Epithelial cell of proximal tubule (primary cell): Measurements from ENCODE around the gene GRAPL. TPM values are rescaled to one million over a fixed set of nuclear protein-coding genes. Genes with fewer than 3 reads are reported as not detected.
"Not testable (repeated sequence)": the region's sequence is repeated elsewhere in the genome, so short reads cannot be mapped to it uniquely, and the experiment has no call there.

Experiments used
- DNase-seq: peaks from one replicate; pipeline ENCODE4 v3.0.0-alpha.2; 2011; ENCODE audit warnings: low read depth
- H3K4me3 ChIP-seq: 2 replicates; pipeline ENCODE4 v1.5.1; 2011; ENCODE audit warnings: low read depth, mild to moderate bottlenecking, low read length
- total RNA-seq: library from RNA; depleted of rRNA; stranded (reverse); fragments of >200 nt; gene quantifications from 2 replicates; pipeline ENCODE4 v1.2.3, GENCODE V29; 2015
- TF ChIP-seq, protein P1 (sequence below): conservative IDR thresholded peaks from 2 replicates; pipeline ENCODE4 v1.5.1; 2012; ENCODE audit warnings: low read depth, mild to moderate bottlenecking, low read length

GRAPL gene
- not detected in 2 replicates for total RNA-seq

DNA sequence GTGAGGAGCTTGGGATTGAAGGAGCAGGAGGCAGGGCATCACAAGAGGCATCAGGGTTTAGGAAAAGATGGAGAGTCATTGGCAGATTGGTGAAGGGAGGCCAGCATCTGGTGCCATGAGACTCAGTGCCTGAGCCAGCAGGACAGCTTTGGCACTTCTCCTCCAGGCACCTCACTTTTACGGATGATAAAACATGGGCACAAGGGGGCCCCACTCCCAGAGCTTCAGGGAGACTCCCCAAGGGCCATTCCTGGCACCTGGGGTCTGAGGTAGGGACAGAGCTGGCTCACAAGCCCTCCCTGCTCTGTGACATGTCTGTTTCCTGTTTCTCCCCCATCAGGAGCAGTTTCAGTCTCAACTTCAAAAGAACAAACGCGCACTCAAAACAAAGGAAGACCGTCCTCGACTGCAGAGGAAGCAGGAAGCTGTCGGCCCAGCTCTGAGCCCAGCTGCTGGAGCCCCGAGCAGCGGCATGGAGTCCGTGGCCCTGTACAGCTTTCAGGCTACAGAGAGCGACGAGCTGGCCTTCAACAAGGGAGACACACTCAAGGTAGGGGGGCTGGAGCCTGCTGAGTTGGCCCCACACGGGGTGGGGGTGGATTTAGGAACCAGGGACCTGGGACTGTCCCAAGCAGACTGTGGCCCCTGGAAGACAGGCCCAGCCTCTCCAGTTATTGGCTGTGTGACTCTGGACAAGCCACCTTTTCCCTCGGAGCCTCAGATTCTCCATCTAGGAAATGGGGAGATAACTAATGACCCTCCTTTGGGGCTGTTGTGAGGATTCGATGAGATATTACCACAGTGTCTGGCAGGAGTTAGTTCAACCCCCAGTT lies at the start of gene GRAPL:
TSS of gene GRAPL (plus strand) at position 442 of the 833 bp plus-strand sequence. CDS start at position 473, 31 bp downstream.
- not testable (repeated sequence) for H3K4me3 ChIP-seq, DNase-seq

DNA sequence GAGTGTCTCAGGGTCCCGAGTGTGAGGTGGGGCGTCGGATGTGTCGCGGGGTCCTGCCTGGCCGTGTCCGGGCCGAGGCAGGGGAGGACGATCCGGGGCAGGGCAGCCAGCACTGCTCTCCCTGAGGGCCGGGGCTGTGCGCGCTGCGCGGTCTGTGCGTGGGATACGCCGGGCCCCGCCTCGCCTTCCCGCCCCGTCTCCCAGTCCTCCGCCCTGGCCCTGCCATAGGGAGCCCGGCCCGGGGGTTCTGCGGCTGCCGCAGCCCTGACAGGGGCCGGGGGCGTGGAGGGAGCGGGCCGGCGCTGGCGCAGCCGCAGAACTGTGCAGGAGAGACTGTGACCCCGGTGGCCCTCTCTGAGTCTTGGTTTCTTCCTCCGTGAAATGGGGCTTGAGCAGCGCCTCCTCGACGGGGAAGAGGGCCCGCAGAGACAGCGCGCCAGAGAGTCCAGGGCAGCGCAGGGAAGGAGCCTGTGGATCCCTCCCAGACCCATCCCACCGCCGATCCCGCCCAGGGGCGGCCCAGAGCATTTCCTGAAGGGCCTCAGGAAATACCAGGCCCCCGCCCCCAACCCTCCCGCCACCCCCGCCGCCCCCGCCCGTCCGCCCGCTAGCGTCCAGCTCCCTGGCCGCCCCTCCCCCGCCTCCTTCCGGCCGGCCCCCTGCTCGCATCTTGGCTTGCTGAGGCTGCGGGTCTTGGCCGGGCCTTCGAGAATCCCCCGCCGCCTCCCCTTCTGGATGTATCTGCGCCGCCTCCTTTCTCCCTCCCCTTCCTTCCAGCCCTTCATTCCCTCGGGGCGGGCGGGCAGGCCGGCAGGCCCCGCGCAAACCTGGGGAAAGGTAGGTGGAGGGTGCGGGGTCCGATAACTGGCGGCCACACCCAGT lies 38.3 kb upstream of the GRAPL start:
- DNase-seq, H3K4me3 ChIP-seq: not testable (repeated sequence)

- H3K4me3 ChIP-seq, DNase-seq: not testable (repeated sequence)
These were observed 37.2 kb upstream of the GRAPL start for GRCh38 chr17:19090058-19090772.

DNA sequence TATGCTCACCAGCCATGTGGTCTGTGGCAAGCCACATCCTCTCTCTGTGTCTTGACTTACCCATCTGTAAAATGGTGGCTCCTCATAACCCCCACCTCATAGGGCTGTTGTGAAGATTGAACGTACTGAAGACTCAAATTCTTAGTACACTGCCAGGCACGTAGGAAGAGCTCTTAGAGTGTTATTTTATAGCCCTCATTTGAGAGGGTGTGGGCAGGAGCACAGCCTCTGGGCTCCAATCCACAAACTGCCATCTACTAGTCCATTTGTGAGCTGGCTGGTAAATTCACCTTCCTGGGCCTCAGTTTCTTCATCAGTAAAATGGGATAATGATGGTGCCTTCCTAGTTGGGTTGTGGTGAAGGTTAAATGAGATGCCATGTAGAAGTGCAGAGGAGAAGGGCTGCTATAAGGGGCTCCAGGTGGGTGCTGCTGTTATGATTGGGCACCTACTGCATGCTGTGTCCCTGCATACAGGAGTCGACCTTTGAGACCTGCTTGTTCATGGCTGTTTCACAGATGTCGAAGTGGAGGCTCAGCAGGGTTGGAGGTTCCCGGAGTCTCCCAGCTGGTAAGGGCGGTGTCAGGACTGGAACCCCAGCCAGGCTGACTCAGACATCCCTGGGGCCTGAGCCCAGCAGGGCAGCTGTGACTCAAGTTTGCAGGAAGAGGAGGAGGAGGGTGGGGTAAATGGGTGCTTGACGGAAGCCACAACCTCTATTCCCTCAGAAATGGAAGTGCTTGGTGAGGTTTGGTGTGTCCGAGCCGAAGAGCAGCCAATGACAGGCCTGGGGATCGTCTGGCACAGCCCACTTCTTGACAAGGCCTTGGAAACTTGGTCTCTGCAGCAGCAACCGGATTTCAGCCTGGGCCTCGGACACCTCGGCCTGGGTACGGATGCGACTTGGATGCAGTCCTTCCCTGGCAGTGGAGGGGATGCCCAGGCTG lies 34.4 kb upstream of the GRAPL start:
- DNase-seq, H3K4me3 ChIP-seq: not testable (repeated sequence)

- H3K4me3 ChIP-seq, DNase-seq: not testable (repeated sequence)
These were observed 33.5 kb upstream of the GRAPL start for GRCh38 chr17:19093684-19094438.

- DNase-seq, H3K4me3 ChIP-seq: not testable (repeated sequence)
These were observed 18.9 kb upstream of the GRAPL start for GRCh38 chr17:19108517-19108916.

- not testable (repeated sequence) for DNase-seq
- peak overlapping the region; percentile 33 for H3K4me3 ChIP-seq
These were observed 16.9 kb upstream of the GRAPL start for GRCh38 chr17:19110189-19111097.

DNA sequence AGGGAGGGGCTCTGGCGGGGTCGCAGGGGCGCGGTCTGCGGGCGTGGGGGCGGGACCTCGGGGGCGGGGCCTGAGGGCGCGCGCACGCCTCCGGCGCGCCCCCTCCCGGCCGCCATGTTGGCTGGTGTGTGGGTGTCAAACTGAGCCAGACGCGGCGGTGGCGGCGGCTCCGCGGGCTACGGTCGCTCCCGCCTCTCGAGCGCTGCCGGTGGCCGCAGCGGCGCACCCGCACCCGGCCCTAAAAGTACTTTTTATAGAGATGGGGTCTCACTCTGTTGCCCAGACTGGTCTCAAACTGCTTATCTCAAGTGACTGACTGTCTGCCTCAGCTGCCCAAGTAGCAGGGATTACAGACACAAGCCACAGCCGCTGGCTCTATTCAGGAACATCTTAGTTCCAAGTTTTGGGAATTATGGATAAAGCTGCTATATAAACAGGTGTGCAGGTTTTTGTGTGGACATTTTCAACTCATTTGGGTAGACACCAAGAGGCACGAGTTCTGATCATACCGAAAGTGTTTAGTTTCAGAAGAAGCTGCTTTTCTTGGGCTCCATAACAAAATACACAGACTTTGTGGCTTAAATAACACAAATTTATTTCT lies 16.2 kb upstream of the GRAPL start:
- not testable (repeated sequence) for DNase-seq
- H3K4me3 ChIP-seq, result peak overlapping the region; percentile 33
- TF ChIP-seq, protein P1, sequence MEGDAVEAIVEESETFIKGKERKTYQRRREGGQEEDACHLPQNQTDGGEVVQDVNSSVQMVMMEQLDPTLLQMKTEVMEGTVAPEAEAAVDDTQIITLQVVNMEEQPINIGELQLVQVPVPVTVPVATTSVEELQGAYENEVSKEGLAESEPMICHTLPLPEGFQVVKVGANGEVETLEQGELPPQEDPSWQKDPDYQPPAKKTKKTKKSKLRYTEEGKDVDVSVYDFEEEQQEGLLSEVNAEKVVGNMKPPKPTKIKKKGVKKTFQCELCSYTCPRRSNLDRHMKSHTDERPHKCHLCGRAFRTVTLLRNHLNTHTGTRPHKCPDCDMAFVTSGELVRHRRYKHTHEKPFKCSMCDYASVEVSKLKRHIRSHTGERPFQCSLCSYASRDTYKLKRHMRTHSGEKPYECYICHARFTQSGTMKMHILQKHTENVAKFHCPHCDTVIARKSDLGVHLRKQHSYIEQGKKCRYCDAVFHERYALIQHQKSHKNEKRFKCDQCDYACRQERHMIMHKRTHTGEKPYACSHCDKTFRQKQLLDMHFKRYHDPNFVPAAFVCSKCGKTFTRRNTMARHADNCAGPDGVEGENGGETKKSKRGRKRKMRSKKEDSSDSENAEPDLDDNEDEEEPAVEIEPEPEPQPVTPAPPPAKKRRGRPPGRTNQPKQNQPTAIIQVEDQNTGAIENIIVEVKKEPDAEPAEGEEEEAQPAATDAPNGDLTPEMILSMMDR, result peak; percentile 17

DNA sequence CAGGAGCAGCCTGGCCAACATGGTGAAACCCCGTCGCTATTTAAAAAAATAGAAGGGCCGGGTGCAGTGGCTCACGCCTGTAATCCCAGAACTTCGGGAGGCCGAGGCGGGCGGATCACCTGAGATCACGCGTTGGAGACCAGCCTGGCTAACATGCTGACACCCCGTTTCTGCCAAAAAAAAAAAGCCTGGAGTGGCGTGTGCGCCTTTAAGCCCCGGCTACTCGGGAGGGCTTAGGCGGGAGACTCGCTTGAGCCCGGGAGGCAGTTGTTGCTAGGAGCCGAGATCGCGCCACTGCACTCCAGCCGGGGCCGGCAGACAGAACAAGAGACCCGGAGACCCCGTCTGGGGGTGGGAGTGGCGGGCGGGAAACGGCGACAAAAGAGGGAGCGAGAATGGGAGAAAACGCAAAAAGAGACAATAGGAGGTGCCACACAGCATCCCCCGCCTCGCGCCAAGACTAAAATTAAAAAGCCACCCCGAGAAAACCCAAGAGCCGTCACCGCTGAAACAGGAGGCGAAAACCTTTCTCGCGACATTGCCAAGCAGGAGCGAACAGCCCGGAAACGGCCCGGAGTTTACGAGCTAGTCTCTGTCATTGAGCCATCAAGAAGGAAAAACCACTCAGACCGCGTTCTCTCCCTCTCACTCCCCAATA lies 15.5 kb upstream of the GRAPL start:
- H3K4me3 ChIP-seq, DNase-seq: not testable (repeated sequence)

- DNase-seq, H3K4me3 ChIP-seq: not testable (repeated sequence)
These were observed 14.9 kb upstream of the GRAPL start for GRCh38 chr17:19112459-19112826.

DNA sequence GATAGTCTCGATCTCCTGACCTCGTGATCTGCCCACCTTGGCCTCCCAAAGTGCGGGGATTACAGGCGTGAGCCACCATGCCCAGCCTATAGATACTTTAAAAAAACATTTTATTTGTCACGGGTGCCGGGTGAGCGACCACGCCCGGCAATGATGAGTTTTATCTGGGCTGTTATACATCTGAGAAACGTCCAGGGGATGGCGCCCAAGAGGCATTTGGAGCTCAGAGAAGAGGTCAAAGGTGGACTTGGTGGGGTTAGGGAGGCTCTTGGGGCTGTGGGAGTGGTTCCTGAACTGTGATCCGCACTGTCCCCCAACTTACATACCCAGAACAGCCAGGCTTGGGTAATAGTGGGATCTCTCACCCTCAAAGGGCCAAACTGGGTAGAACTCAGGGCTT lies 8.7 kb upstream of the GRAPL start:
- H3K4me3 ChIP-seq, DNase-seq: not testable (repeated sequence)

- H3K4me3 ChIP-seq, DNase-seq: not testable (repeated sequence)
These were observed 2.1 kb upstream of the GRAPL start for GRCh38 chr17:19125289-19125688.

DNA sequence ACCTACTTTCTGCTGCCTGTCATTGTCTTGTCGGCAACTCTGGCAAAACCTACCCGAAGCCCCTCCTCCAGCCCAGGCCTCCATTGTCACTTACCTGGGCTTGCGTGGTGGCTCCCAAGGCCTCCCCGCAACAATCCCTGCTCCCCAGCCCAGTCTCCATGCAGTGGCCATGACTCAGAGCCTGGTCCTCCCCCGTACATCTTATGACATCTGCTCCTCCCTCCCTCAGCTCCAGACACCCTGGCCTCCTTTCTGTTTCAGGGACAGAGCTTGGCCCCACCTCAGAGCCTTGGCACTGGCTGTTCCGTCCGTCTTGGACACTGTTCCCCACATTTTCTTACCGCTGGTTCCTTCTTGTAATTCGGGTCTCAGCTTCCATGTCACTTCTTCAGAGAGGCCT lies 2.1 kb downstream of the GRAPL start:
- DNase-seq, H3K4me3 ChIP-seq: not testable (repeated sequence)

GRCh38 chr17:19131108-19131507 lies 3.7 kb downstream of the GRAPL start:
- DNase-seq, result not testable (repeated sequence)

More at GRCh38 chr17:19131108-19131507, 3.7 kb downstream of the GRAPL start:
- H3K4me3 ChIP-seq, result not testable (repeated sequence)
